22Rv1 (cell line): ENCODE measurements around the gene ZNF574.

Experiments used
- CTCF ChIP-seq: fragments of 450-650 bp; IDR thresholded peaks from 2 replicates; pipeline ENCODE4 v1.5.1; 2017; ENCODE audit warnings: mild to moderate bottlenecking
- ZFX ChIP-seq: fragments of 450-650 bp; IDR thresholded peaks from 2 replicates; pipeline ENCODE4 v1.6.1; 2017; ENCODE audit warnings: antibody characterized with exemption, borderline replicate concordance

DNA sequence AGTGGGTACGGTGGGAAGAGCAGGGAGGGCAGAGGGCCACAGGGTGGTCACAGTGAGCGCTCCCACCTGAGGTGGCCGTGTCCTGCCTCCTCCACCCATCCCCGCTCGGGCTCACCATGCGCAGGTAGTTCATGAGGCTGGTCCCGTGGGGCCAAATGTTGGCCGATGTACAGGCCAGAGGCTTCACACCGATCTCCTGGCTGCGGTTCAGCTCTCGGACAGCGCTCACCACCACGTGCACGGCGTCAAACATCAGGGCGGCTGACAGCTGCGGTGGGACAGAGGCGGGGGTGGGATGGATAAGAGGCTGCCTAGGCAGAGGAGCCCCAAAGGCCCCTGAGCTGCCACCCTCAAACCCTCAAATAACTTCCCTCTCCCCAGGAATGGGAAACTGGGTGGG lies 21.8 kb upstream of the ZNF574 start:
- no peak for TF ChIP-seq CTCF
- no peak for TF ChIP-seq ZFX
